ENCODE measurements around the gene KRTAP1-4.
"Not testable (repeated sequence)": the region's sequence is repeated elsewhere in the genome, so short reads cannot be mapped to it uniquely, and the experiment has no call there.

Gene KRTAP1-4

DNA sequence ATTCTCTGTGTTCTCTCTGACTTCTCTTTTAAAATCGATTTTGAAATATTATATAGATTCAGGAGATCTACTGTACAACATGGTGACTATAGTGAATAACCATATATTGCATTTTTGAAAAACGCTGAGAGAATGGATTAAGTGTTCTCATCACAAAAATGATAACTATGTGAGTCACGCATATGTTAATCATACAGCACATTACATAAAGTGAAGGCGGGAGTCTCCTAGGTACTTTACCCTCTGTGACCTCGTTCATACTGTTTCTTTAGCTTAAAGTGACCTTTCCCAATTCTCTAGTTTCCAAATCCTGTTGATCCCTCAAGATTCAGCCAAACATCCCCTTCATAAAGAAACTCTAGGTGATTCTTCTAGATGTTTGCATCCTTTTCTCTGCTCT lies 27.2 kb downstream of the KRTAP1-4 start:
- H3K4me1 ChIP-seq (ENCODE audit: control insufficient read depth, insufficient read depth, low read length), result no peaks in the 10 kb centered on the region
- no peaks in the 10 kb centered on the region for H3K36me3 ChIP-seq (ENCODE audit: control insufficient read depth, insufficient read depth, low read length, severe bottlenecking)
- no peaks in the 10 kb centered on the region for H3K27me3 ChIP-seq (replicated peaks; ENCODE audit: control insufficient read depth, insufficient read depth, low read length)
- no peak overlapping the region for H3K9ac ChIP-seq (ENCODE audit: low read length)
- peak; percentile 58 for DNase-seq (ENCODE audit: low read depth)
- H3K9me3 ChIP-seq (ENCODE audit: control insufficient read depth, low read length), result no peaks in the 10 kb centered on the region
- H3K4me3 ChIP-seq (ENCODE audit: low read length), result no peak overlapping the region

DNA sequence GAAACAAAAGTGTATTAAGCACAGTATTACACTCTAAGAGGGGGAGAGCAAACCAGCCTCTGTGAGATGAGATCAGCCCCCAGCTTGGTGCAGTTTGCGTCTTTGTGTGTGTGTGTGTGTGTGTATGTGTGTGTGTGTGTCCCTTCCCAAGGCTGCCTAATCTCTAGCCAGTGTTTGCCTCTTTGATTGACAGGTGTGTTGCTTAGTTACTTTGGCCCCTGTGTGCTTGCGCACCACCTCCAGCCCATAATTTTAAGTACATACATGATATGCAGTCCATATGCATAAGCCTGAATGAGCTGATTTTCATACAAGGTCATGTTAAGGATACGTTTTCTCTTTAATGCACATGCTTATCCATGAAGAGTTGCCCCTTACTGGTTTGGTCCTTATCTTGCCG lies 28.2 kb downstream of the KRTAP1-4 start:
- no peak for DNase-seq (ENCODE audit: low read depth)
- Histone ChIP-seq H3K9me3 (ENCODE audit: control insufficient read depth, low read length) (no peaks in the 10 kb centered on the region), H3K9ac (ENCODE audit: low read length) (no peak overlapping the region), H3K4me3 (ENCODE audit: low read length) (no peak overlapping the region), H3K27me3 (replicated peaks; ENCODE audit: control insufficient read depth, insufficient read depth, low read length) (peaks cover 3% of the 10 kb centered on the region), H3K36me3 (ENCODE audit: control insufficient read depth, insufficient read depth, low read length, severe bottlenecking) (no peaks in the 10 kb centered on the region), H3K4me1 (ENCODE audit: control insufficient read depth, insufficient read depth, low read length) (no peaks in the 10 kb centered on the region)

- H3K4me3 ChIP-seq (ENCODE audit: low read length); H3K4me1 ChIP-seq (ENCODE audit: control insufficient read depth, insufficient read depth, low read length); H3K9me3 ChIP-seq (ENCODE audit: control insufficient read depth, low read length); H3K9ac ChIP-seq (ENCODE audit: low read length); DNase-seq (ENCODE audit: low read depth); H3K27me3 ChIP-seq (replicated peaks; ENCODE audit: control insufficient read depth, insufficient read depth, low read length); H3K36me3 ChIP-seq (ENCODE audit: control insufficient read depth, insufficient read depth, low read length, severe bottlenecking): not testable (repeated sequence)
Observed at GRCh38 chr17:40999563-40999962, 30.4 kb downstream of the KRTAP1-4 start, which contains the start of gene KRTAP3-2. Gene KRTAP3-2, minus strand, starts transcription at chr17:40999906. Its CDS starts 53 bp downstream, at chr17:40999853.

GRCh38 chr17:40997361-40997760 lies 32.6 kb downstream of the KRTAP1-4 start:
- Histone ChIP-seq H3K9me3 (ENCODE audit: control insufficient read depth, low read length) (no peaks in the 10 kb centered on the region), H3K4me3 (ENCODE audit: low read length) (no peak overlapping the region), H3K4me1 (ENCODE audit: control insufficient read depth, insufficient read depth, low read length) (no peaks in the 10 kb centered on the region), H3K9ac (ENCODE audit: low read length) (no peak overlapping the region), H3K27me3 (replicated peaks; ENCODE audit: control insufficient read depth, insufficient read depth, low read length) (peaks cover 3% of the 10 kb centered on the region), H3K36me3 (ENCODE audit: control insufficient read depth, insufficient read depth, low read length, severe bottlenecking) (no peaks in the 10 kb centered on the region)
- DNase-seq (ENCODE audit: low read depth), result no peak

- H3K9ac ChIP-seq (ENCODE audit: low read length), result no peak overlapping the region
- no peaks in the 10 kb centered on the region for H3K36me3 ChIP-seq (ENCODE audit: control insufficient read depth, insufficient read depth, low read length, severe bottlenecking)
- peaks cover 3% of the 10 kb centered on the region for H3K27me3 ChIP-seq (replicated peaks; ENCODE audit: control insufficient read depth, insufficient read depth, low read length)
- no peak overlapping the region for H3K4me3 ChIP-seq (ENCODE audit: low read length)
- H3K9me3 ChIP-seq (ENCODE audit: control insufficient read depth, low read length), result no peaks in the 10 kb centered on the region
- no peaks in the 10 kb centered on the region for H3K4me1 ChIP-seq (ENCODE audit: control insufficient read depth, insufficient read depth, low read length)
- DNase-seq (ENCODE audit: low read depth), result no peak
Observed at GRCh38 chr17:40996829-40997228, 33.2 kb downstream of the KRTAP1-4 start.

- Histone ChIP-seq H3K4me3 (ENCODE audit: low read length) (no peak overlapping the region), H3K27me3 (replicated peaks; ENCODE audit: control insufficient read depth, insufficient read depth, low read length) (peaks cover 3% of the 10 kb centered on the region), H3K9ac (ENCODE audit: low read length) (no peak overlapping the region), H3K9me3 (ENCODE audit: control insufficient read depth, low read length) (no peaks in the 10 kb centered on the region), H3K36me3 (ENCODE audit: control insufficient read depth, insufficient read depth, low read length, severe bottlenecking) (no peaks in the 10 kb centered on the region), H3K4me1 (ENCODE audit: control insufficient read depth, insufficient read depth, low read length) (no peaks in the 10 kb centered on the region)
- DNase-seq (ENCODE audit: low read depth), result no peak
Observed at GRCh38 chr17:40995116-40995515, 34.9 kb downstream of the KRTAP1-4 start.

DNA sequence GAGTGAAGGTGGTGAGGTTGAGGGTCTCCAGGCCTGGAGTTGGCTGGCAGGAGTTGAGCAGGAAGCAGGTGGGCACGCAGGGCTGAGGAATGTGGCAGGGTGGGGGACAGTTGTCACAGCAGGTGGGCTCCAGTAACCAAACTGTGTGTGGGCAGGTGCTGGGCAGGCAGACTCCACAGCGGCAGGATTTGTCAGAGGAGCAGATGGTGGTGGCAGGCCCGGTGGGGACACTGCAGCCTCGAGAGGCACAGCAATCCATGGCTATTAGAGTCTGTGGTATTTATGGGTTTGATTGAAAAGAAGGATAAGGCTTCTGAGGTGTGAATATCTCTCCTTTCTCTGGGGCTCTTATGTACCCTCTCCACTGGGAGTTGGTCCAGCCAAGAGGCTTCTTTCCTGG lies 36.2 kb downstream of the KRTAP1-4 start, which contains the start of gene KRTAP3-3:
TSS of gene KRTAP3-3 (minus strand) at position 326 of the 400 bp plus-strand sequence. CDS start at position 259, 67 bp downstream.
- no peak for DNase-seq (ENCODE audit: low read depth)
- no peaks in the 10 kb centered on the region for H3K36me3 ChIP-seq (ENCODE audit: control insufficient read depth, insufficient read depth, low read length, severe bottlenecking)
- no peak within 1 kb of the TSS for H3K4me3 ChIP-seq (ENCODE audit: low read length)

DNA sequence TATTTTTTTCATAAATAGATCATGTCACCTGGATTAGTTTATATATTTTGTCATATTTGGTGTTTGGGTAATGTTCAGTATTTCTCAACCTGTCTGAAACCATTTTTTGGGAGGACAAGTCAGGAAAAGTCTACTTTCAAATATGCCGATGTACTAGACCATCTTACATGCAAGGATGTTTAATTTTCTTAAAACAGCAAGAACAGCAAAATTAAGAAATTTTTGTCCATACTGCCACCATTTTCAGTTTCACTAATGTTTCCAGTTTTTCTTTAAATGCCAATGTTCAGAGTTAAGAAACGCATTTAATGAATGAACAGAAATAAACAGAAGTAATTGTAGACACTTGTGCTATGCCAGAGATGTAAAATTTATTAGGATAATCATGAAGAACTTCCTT lies 36.9 kb downstream of the KRTAP1-4 start:
- H3K36me3 ChIP-seq (ENCODE audit: control insufficient read depth, insufficient read depth, low read length, severe bottlenecking), result no peaks in the 10 kb centered on the region
- H3K4me3 ChIP-seq (ENCODE audit: low read length), result no peak overlapping the region
- H3K9ac ChIP-seq (ENCODE audit: low read length), result no peak overlapping the region
- no peaks in the 10 kb centered on the region for H3K4me1 ChIP-seq (ENCODE audit: control insufficient read depth, insufficient read depth, low read length)
- H3K9me3 ChIP-seq (ENCODE audit: control insufficient read depth, low read length), result no peaks in the 10 kb centered on the region
- no peak for DNase-seq (ENCODE audit: low read depth)
- H3K27me3 ChIP-seq (replicated peaks; ENCODE audit: control insufficient read depth, insufficient read depth, low read length), result peaks cover 3% of the 10 kb centered on the region

More for the DNA sequence above, 36.2 kb downstream of the KRTAP1-4 start, which contains the start of gene KRTAP3-3:
- no peaks in the 10 kb centered on the region for H3K9me3 ChIP-seq (ENCODE audit: control insufficient read depth, low read length)
- no peaks in the 10 kb centered on the region for H3K4me1 ChIP-seq (ENCODE audit: control insufficient read depth, insufficient read depth, low read length)
- H3K27me3 ChIP-seq (replicated peaks; ENCODE audit: control insufficient read depth, insufficient read depth, low read length), result peaks cover 3% of the 10 kb centered on the region
- H3K9ac ChIP-seq (ENCODE audit: low read length), result no peak within 1 kb of the TSS

GRCh38 chr17:40992666-40993065 lies 37.3 kb downstream of the KRTAP1-4 start:
- no peaks in the 10 kb centered on the region for H3K9me3 ChIP-seq (ENCODE audit: control insufficient read depth, low read length)

GRCh38 chr17:40986920-40987319 lies 43.1 kb downstream of the KRTAP1-4 start:
- no peak for DNase-seq (ENCODE audit: low read depth)
- H3K27me3 ChIP-seq (replicated peaks; ENCODE audit: control insufficient read depth, insufficient read depth, low read length), result no peaks in the 10 kb centered on the region
- no peak overlapping the region for H3K4me3 ChIP-seq (ENCODE audit: low read length)
- no peaks in the 10 kb centered on the region for H3K36me3 ChIP-seq (ENCODE audit: control insufficient read depth, insufficient read depth, low read length, severe bottlenecking)
- H3K9me3 ChIP-seq (ENCODE audit: control insufficient read depth, low read length), result no peaks in the 10 kb centered on the region
- H3K4me1 ChIP-seq (ENCODE audit: control insufficient read depth, insufficient read depth, low read length), result no peaks in the 10 kb centered on the region
- H3K9ac ChIP-seq (ENCODE audit: low read length), result no peak overlapping the region

More at GRCh38 chr17:40992666-40993065, 37.3 kb downstream of the KRTAP1-4 start:
- Histone ChIP-seq H3K27me3 (replicated peaks; ENCODE audit: control insufficient read depth, insufficient read depth, low read length) (peaks cover 3% of the 10 kb centered on the region), H3K4me1 (ENCODE audit: control insufficient read depth, insufficient read depth, low read length) (no peaks in the 10 kb centered on the region), H3K9ac (ENCODE audit: low read length) (no peak overlapping the region), H3K4me3 (ENCODE audit: low read length) (no peak overlapping the region), H3K36me3 (ENCODE audit: control insufficient read depth, insufficient read depth, low read length, severe bottlenecking) (no peaks in the 10 kb centered on the region)
- DNase-seq (ENCODE audit: low read depth), result no peak

DNA sequence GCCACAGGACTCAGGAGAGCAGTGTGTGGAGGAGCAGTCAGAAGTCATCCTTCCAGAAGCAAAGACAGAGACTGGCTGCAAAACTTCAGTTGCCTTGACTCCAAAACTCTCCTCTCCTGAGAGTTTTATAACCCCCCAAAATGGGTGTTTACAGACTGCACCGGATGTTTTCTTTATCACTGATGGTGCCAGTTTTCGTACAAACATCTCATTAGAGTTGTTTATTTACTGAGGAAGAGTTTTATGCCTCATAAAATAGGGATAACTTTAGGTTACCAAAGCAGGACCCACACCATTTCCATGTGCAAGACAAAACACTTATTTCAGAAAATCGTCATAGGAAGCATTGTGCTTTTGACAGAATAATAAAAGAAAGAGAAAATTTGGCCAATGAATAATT lies 45.8 kb downstream of the KRTAP1-4 start, which contains the start of gene KRT40:
TSS of gene KRT40 (minus strand) at position 101 of the 400 bp plus-strand sequence. CDS start at position 48, 53 bp downstream.
- no peaks in the 10 kb centered on the region for H3K27me3 ChIP-seq (replicated peaks; ENCODE audit: control insufficient read depth, insufficient read depth, low read length)
- H3K9me3 ChIP-seq (ENCODE audit: control insufficient read depth, low read length), result no peaks in the 10 kb centered on the region
- no peak for DNase-seq (ENCODE audit: low read depth)
- H3K36me3 ChIP-seq (ENCODE audit: control insufficient read depth, insufficient read depth, low read length, severe bottlenecking), result no peaks in the 10 kb centered on the region
- H3K4me1 ChIP-seq (ENCODE audit: control insufficient read depth, insufficient read depth, low read length), result peaks cover 10% of the 10 kb centered on the region
- no peak within 1 kb of the TSS for H3K9ac ChIP-seq (ENCODE audit: low read length)
- no peak within 1 kb of the TSS for H3K4me3 ChIP-seq (ENCODE audit: low read length)

DNA sequence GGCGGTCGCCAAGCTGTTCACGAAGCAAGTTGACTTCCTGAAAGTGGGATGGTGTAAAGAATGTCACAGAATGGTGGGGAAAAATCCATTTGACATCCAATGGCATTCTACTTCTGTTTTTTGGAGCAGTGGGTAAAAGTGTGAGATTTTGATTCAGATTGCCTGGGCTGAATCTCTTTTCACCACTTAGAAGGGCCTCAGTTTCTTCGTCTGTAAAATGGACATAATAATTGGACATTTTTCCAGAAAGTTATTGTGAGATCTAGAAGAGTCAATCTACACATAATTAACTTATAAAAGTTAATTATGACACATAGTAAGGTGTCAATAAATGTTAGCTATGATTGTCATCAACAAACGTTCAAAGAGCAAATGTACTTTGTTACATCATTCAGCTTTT lies 48.9 kb downstream of the KRTAP1-4 start:
- Histone ChIP-seq H3K4me1 (ENCODE audit: control insufficient read depth, insufficient read depth, low read length) (peaks cover 10% of the 10 kb centered on the region), H3K36me3 (ENCODE audit: control insufficient read depth, insufficient read depth, low read length, severe bottlenecking) (no peaks in the 10 kb centered on the region), H3K9me3 (ENCODE audit: control insufficient read depth, low read length) (no peaks in the 10 kb centered on the region), H3K27me3 (replicated peaks; ENCODE audit: control insufficient read depth, insufficient read depth, low read length) (no peaks in the 10 kb centered on the region), H3K9ac (ENCODE audit: low read length) (no peak overlapping the region), H3K4me3 (ENCODE audit: low read length) (peak overlapping the region; percentile 62)
- DNase-seq (ENCODE audit: low read depth), result no peak

Measured in adipocyte (in vitro differentiated cells).